Smooth muscle cell (in vitro differentiated cells): ENCODE results near the gene ZNF679. TPM values are rescaled to one million over a fixed set of nuclear protein-coding genes. Genes with fewer than 3 reads are reported as not detected.

Source experiments
- DNase-seq: peaks from one replicate; lab custom pipeline; 2025; ENCODE audit not compliant: unreplicated experiment; lab: John Stamatoyannopoulos, UW
- H2AFZ ChIP-seq: fragments of 200-600 bp; sonication (generic); 2 replicates; pipeline ENCODE4 v1.6.0; 2016; ENCODE audit warnings: antibody characterized with exemption, low read depth, mild to moderate bottlenecking
- H3F3A ChIP-seq: fragments of 200-600 bp; sonication (generic); 2 replicates; pipeline ENCODE4 v1.6.0; 2017; ENCODE audit warnings: antibody characterized with exemption, low read depth
- H3K27ac ChIP-seq: fragments of 200-600 bp; sonication (generic); 2 replicates; pipeline ENCODE4 v1.5.1; 2016; ENCODE audit warnings: low read depth, mild to moderate bottlenecking
- H3K27me3 ChIP-seq: fragments of 200-600 bp; sonication (generic); 2 replicates; pipeline ENCODE4 v1.6.1; 2016; ENCODE audit warnings: low read depth, mild to moderate bottlenecking
- H3K36me3 ChIP-seq: fragments of 200-600 bp; sonication (generic); 2 replicates; pipeline ENCODE4 v1.5.1; 2016; ENCODE audit warnings: low read depth
- H3K4me1 ChIP-seq: fragments of 200-600 bp; sonication (generic); 2 replicates; pipeline ENCODE4 v1.5.1; 2016; ENCODE audit warnings: low read depth
- H3K4me2 ChIP-seq: fragments of 200-600 bp; sonication (generic); 2 replicates; pipeline ENCODE4 v1.6.0; 2016; ENCODE audit warnings: mild to moderate bottlenecking
- H3K4me3 ChIP-seq: fragments of 200-600 bp; sonication (generic); 2 replicates; pipeline ENCODE4 v1.5.1; 2016; ENCODE audit warnings: mild to moderate bottlenecking
- H3K79me2 ChIP-seq: fragments of 200-600 bp; sonication (generic); 2 replicates; pipeline ENCODE4 v1.6.0; 2016; ENCODE audit warnings: low read depth, mild to moderate bottlenecking
- H3K9ac ChIP-seq: fragments of 200-600 bp; sonication (generic); 2 replicates; pipeline ENCODE4 v1.6.0; 2016; ENCODE audit warnings: low read depth
- H3K9me3 ChIP-seq: fragments of 200-600 bp; sonication (generic); replicated peaks from 2 replicates; pipeline ENCODE4 v1.5.1; 2016; ENCODE audit warnings: low read depth
- H4K20me1 ChIP-seq: fragments of 200-600 bp; sonication (generic); 2 replicates; pipeline ENCODE4 v1.6.0; 2016; ENCODE audit warnings: low read depth
- CTCF ChIP-seq: fragments of 200-600 bp; sonication (generic); IDR thresholded peaks from 2 replicates; pipeline ENCODE4 v1.5.1; 2017; ENCODE audit warnings: borderline replicate concordance, mild to moderate bottlenecking, antibody characterized with exemption; ENCODE audit not compliant: insufficient read depth, poor library complexity, severe bottlenecking
- WGBS: methylation state at CpG from one replicate; pipeline ENCODE4 v1.1.7; 2016; ENCODE audit warnings: low lambda C conversion rate; 5-methylcytosine and 5-hydroxymethylcytosine counted together
- polyA plus RNA-seq: library from polyadenylated mRNA; unstranded; fragments of >200 nt; fragmentation: Nextera tagmentation; extraction: Ambion mirVana; gene quantifications from 2 replicates; pipeline ENCODE4 v1.2.1, GENCODE V29; 2016
- total RNA-seq: library from RNA; depleted of rRNA; stranded (reverse); fragments of >200 nt; gene quantifications from 2 replicates; pipeline ENCODE4 v1.2.3, GENCODE V29; 2014

Gene ZNF679
- total and polyA plus RNA-seq, 2 experiments from 2014 or later = not detected

- H3K27me3 ChIP-seq = no peaks in the 10 kb centered on the region
- no peak overlapping the region for H3K27ac ChIP-seq
- no peak overlapping the region for H3K4me3 ChIP-seq
- H2AFZ ChIP-seq = no peak overlapping the region
- 84% methylated on average over 22 of the region's 31 CpGs for WGBS
- H3K9me3 ChIP-seq = no peaks in the 10 kb centered on the region
- no peaks in the 10 kb centered on the region for H4K20me1 ChIP-seq
- DNase-seq = no peak
- H3K9ac ChIP-seq = no peak overlapping the region
- peak; percentile 13 for TF ChIP-seq CTCF
- H3K4me1 ChIP-seq = no peaks in the 10 kb centered on the region
- no peaks in the 10 kb centered on the region for H3K79me2 ChIP-seq
- H3F3A ChIP-seq = no peaks in the 10 kb centered on the region
- H3K36me3 ChIP-seq = no peaks in the 10 kb centered on the region
- H3K4me2 ChIP-seq = no peak overlapping the region
Observed at GRCh38 chr7:64183126-64183742, 45.0 kb upstream of the ZNF679 start.

GRCh38 chr7:64183827-64184372 lies 44.4 kb upstream of the ZNF679 start:
- H2AFZ ChIP-seq = no peak overlapping the region
- no peak overlapping the region for H3K27ac ChIP-seq
- WGBS = 97% methylated on average over 12 of the region's 13 CpGs
- H3K27me3 ChIP-seq = no peaks in the 10 kb centered on the region
- no peak for DNase-seq
- no peaks in the 10 kb centered on the region for H3K79me2 ChIP-seq
- H3K9ac ChIP-seq = no peak overlapping the region
- H3K4me1 ChIP-seq = no peaks in the 10 kb centered on the region
- H4K20me1 ChIP-seq = no peaks in the 10 kb centered on the region
- no peak overlapping the region for H3K4me3 ChIP-seq
- no peaks in the 10 kb centered on the region for H3K36me3 ChIP-seq
- no peak overlapping the region for H3K4me2 ChIP-seq
- no peaks in the 10 kb centered on the region for H3F3A ChIP-seq
- H3K9me3 ChIP-seq = no peaks in the 10 kb centered on the region
- TF ChIP-seq CTCF = no peak

GRCh38 chr7:64184376-64184775 lies 43.9 kb upstream of the ZNF679 start:
- no peaks in the 10 kb centered on the region for H3K36me3 ChIP-seq
- no peak for TF ChIP-seq CTCF
- H3K27me3 ChIP-seq = no peaks in the 10 kb centered on the region
- no peaks in the 10 kb centered on the region for H3K79me2 ChIP-seq
- H3K9me3 ChIP-seq = no peaks in the 10 kb centered on the region
- no peak overlapping the region for H3K4me3 ChIP-seq
- no peak overlapping the region for H3K27ac ChIP-seq
- no peaks in the 10 kb centered on the region for H4K20me1 ChIP-seq
- no peak overlapping the region for H2AFZ ChIP-seq
- H3K4me2 ChIP-seq = no peak overlapping the region
- H3K4me1 ChIP-seq = no peaks in the 10 kb centered on the region
- 92% methylated on average over 12 of the region's 12 CpGs for WGBS
- no peak overlapping the region for H3K9ac ChIP-seq
- no peak for DNase-seq
- no peaks in the 10 kb centered on the region for H3F3A ChIP-seq

GRCh38 chr7:64187408-64187807 lies 40.9 kb upstream of the ZNF679 start:
- Histone ChIP-seq H3K79me2 (no peaks in the 10 kb centered on the region), H3F3A (no peaks in the 10 kb centered on the region), H3K4me2 (no peak overlapping the region), H3K36me3 (no peaks in the 10 kb centered on the region), H3K4me3 (no peak overlapping the region), H2AFZ (no peak overlapping the region), H3K4me1 (no peaks in the 10 kb centered on the region), H3K27me3 (no peaks in the 10 kb centered on the region), H3K27ac (no peak overlapping the region), H3K9ac (no peak overlapping the region), H4K20me1 (no peaks in the 10 kb centered on the region), H3K9me3 (peaks cover 4% of the 10 kb centered on the region)
- TF ChIP-seq CTCF = no peak
- WGBS = 74% methylated on average over 3 of the region's 3 CpGs
- DNase-seq = no peak
